HCT116 (cell line): ENCODE measurements around the gene PHACTR1. TPM values are rescaled to one million over a fixed set of nuclear protein-coding genes. Genes with fewer than 3 reads are reported as not detected.

Experiments
- ATAC-seq: fragments of 200-7000 bp; cut with Tn5 transposase; 2 replicates; pipeline ENCODE4 v1.9.1; 2020; ENCODE audit warnings: mild to moderate bottlenecking, moderate library complexity
- BruUV-seq: library from RNA; stranded (reverse); fragments of 400-500 nt; replicated peaks from 2 replicates; lab custom pipeline; 2021; lab: Mats Ljungman, UMichigan
- CTCF ChIA-PET: fragments of 300-600 bp; sonication (Branson Sonifier 250); formaldehyde crosslinking; loops from one replicate; lab custom pipeline; 2021; ENCODE audit warnings: antibody characterized with exemption; lab: Charles Lee
- POLR2A ChIA-PET: fragments of 300-600, 350-600 bp; sonication (Branson Sonifier 250); formaldehyde crosslinking; loops from one replicate; lab custom pipeline; 2021; ENCODE audit warnings: antibody characterized with exemption; lab: Charles Lee
- RAD21 ChIA-PET, 2 experiments: fragments of 300-600 bp; sonication (Branson Sonifier 250); formaldehyde crosslinking; loops; one replicate each; lab custom pipeline; 2023; ENCODE audit warnings: low total read pairs in 2 of 2; ENCODE audit not compliant: uncharacterized antibody in 2 of 2, unreplicated experiment in 2 of 2, low non-redundant PET in 1 of 2; lab: Charles Lee
- DNase-seq: peaks from one replicate; pipeline ENCODE4 v3.0.0-alpha.2; 2010; ENCODE audit warnings: low read depth, low spot score
- H2AFZ ChIP-seq: fragments of 200-600 bp; shearing (Covaris generic), sonication (generic); 2 replicates; pipeline ENCODE4 v1.6.1; 2017; ENCODE audit warnings: low read depth, mixed run types, mixed read lengths, antibody characterized with exemption, low read length; ENCODE audit not compliant: poor library complexity, severe bottlenecking
- H3K27ac ChIP-seq: 2 replicates; pipeline ENCODE4 v1.5.1; 2012; ENCODE audit warnings: low read depth, low read length
- H3K27me3 ChIP-seq: fragments of 200-600 bp; sonication (generic); 2 replicates; pipeline ENCODE4 v1.6.1; 2016; ENCODE audit warnings: mixed run types, low read length, mixed read lengths; ENCODE audit not compliant: insufficient read depth
- H3K36me3 ChIP-seq, 2 experiments: fragments of 200-500 bp in 1 of 2; fragments of 200-600 bp in 1 of 2; sonication (Bioruptor generic) in 1 of 2; sonication (generic) in 1 of 2; 2 replicates each; pipeline versions ENCODE4 v1.5.1 to v1.6.1; 2014 to 2016; ENCODE audit warnings: low read length in 2 of 2, inconsistent platforms in 1 of 2, mixed read lengths in 1 of 2, mixed run types in 1 of 2; ENCODE audit not compliant: insufficient read depth in 2 of 2, control insufficient read depth in 1 of 2
- H3K4me1 ChIP-seq, 2 experiments: fragments of 200-600 bp in 1 of 2; sonication (generic) in 1 of 2; 2 replicates each; pipeline versions ENCODE4 v1.5.1 to v1.6.1; 2012 to 2017; ENCODE audit warnings: low read length in 2 of 2, inconsistent platforms in 1 of 2, mild to moderate bottlenecking in 1 of 2, mixed read lengths in 1 of 2, mixed run types in 1 of 2, moderate library complexity in 1 of 2; ENCODE audit not compliant: insufficient read depth in 2 of 2, control insufficient read depth in 1 of 2
- H3K4me2 ChIP-seq: fragments of 200-600 bp; sonication (generic); 2 replicates; pipeline ENCODE4 v1.6.1; 2017; ENCODE audit warnings: mixed run types, low read length, mixed read lengths
- H3K4me3 ChIP-seq, 2 experiments: fragments of 200-600 bp in 1 of 2; sonication (generic) in 1 of 2; replicated peaks in 1 of 2; 2 replicates each; pipeline ENCODE4 v1.5.1; 2011 to 2016; ENCODE audit warnings: low read length in 2 of 2, control low read depth in 1 of 2, low read depth in 1 of 2, mild to moderate bottlenecking in 1 of 2, mixed read lengths in 1 of 2, mixed run types in 1 of 2
- H3K79me2 ChIP-seq: fragments of 200-600 bp; sonication (generic); 2 replicates; pipeline ENCODE4 v1.6.1; 2017; ENCODE audit warnings: mild to moderate bottlenecking, mixed run types, low read length, moderate library complexity, mixed read lengths; ENCODE audit not compliant: insufficient read depth
- H3K9ac ChIP-seq: fragments of 200-600 bp; sonication (generic); 2 replicates; pipeline ENCODE4 v1.6.1; 2016; ENCODE audit warnings: low read length, mixed read lengths
- H3K9me2 ChIP-seq: fragments of 200-600 bp; sonication (generic), shearing (Covaris generic); 2 replicates; pipeline ENCODE4 v1.6.1; 2017; ENCODE audit warnings: mixed run types, mild to moderate bottlenecking, moderate library complexity; ENCODE audit not compliant: insufficient read depth
- H3K9me3 ChIP-seq, 2 experiments: fragments of 200-500 bp in 1 of 2; fragments of 200-600 bp in 1 of 2; sonication (Bioruptor generic) in 1 of 2; sonication (generic) in 1 of 2; 2 replicates each; pipeline ENCODE4 v1.6.1; 2014 to 2017; ENCODE audit warnings: low read length in 2 of 2, mixed read lengths in 2 of 2, inconsistent platforms in 1 of 2, low read depth in 1 of 2, mild to moderate bottlenecking in 1 of 2, mixed run types in 1 of 2, moderate library complexity in 1 of 2; ENCODE audit not compliant: control insufficient read depth in 1 of 2, insufficient read depth in 1 of 2
- H4K20me1 ChIP-seq: fragments of 200-600 bp; sonication (generic), shearing (Covaris generic); 2 replicates; pipeline ENCODE4 v1.6.1; 2017; ENCODE audit warnings: mixed run types, mild to moderate bottlenecking, moderate library complexity; ENCODE audit not compliant: insufficient read depth
- CBX3 ChIP-seq: IDR thresholded peaks from 2 replicates; pipeline ENCODE4 v1.6.1; 2012; ENCODE audit warnings: low read depth
- CEBPB ChIP-seq: IDR thresholded peaks from 2 replicates; pipeline ENCODE4 v1.6.1; 2012; ENCODE audit warnings: low read depth
- EGR1 ChIP-seq: IDR thresholded peaks from 2 replicates; pipeline ENCODE4 v1.6.1; 2012; ENCODE audit warnings: low read depth
- ELF1 ChIP-seq: IDR thresholded peaks from 2 replicates; pipeline ENCODE4 v1.6.1; 2012; ENCODE audit warnings: low read depth, borderline replicate concordance
- EZH2 ChIP-seq: fragments of 200-600 bp; sonication (generic); IDR thresholded peaks from 2 replicates; pipeline ENCODE4 v1.6.1; 2017; ENCODE audit warnings: antibody characterized with exemption, mixed run types
- EZH2phosphoT487 ChIP-seq: fragments of 200-600 bp; IDR thresholded peaks from 2 replicates; pipeline ENCODE4 v1.6.1; 2018; ENCODE audit warnings: antibody characterized with exemption, borderline replicate concordance
- POLR2A ChIP-seq: IDR thresholded peaks from 2 replicates; pipeline ENCODE4 v1.7.0; 2011; ENCODE audit warnings: borderline replicate concordance; ENCODE audit not compliant: insufficient read depth, insufficient read length; ENCODE audit errors: extremely low read depth
- POLR2AphosphoS5 ChIP-seq: IDR thresholded peaks from 2 replicates; pipeline ENCODE4 v1.6.1; 2011; ENCODE audit warnings: mild to moderate bottlenecking, low read depth, low read length, moderate library complexity
- RAD21 ChIP-seq: IDR thresholded peaks from 2 replicates; pipeline ENCODE4 v1.6.1; 2012; ENCODE audit warnings: low read depth, mild to moderate bottlenecking
- SIN3A ChIP-seq: IDR thresholded peaks from 2 replicates; pipeline ENCODE4 v1.6.1; 2012; ENCODE audit warnings: low read depth
- SP1 ChIP-seq: IDR thresholded peaks from 2 replicates; pipeline ENCODE4 v1.6.1; 2012; ENCODE audit warnings: low read depth
- SRF ChIP-seq: IDR thresholded peaks from 2 replicates; pipeline ENCODE4 v1.6.1; 2012; ENCODE audit warnings: low read depth
- YY1 ChIP-seq: IDR thresholded peaks from 2 replicates; pipeline ENCODE4 v1.6.1; 2011; ENCODE audit warnings: low read length, low read depth, moderate library complexity, mild to moderate bottlenecking; ENCODE audit not compliant: insufficient replicate concordance; ENCODE audit errors: extremely low read depth
- ZFX ChIP-seq: fragments of 450-650 bp; IDR thresholded peaks from 2 replicates; pipeline ENCODE4 v1.6.1; 2017
- intact Hi-C: fragments of 100-400 bp; cut with micrococcal nuclease; formaldehyde crosslinking; loops from 2 replicates; pipeline ENCODE4 v1.10.0; 2022
- total RNA-seq: library from RNA; stranded (reverse); gene quantifications from one replicate; pipeline ENCODE4 v1.2.1, GENCODE V29; 2021; ENCODE audit not compliant: unreplicated experiment
- TF ChIP-seq, protein P1 (sequence below): IDR thresholded peaks from 2 replicates; pipeline ENCODE4 v1.6.1; 2012; ENCODE audit warnings: low read depth
- TF ChIP-seq, protein P2 (sequence below): IDR thresholded peaks from 2 replicates; pipeline ENCODE4 v1.6.1; 2011; ENCODE audit warnings: mild to moderate bottlenecking, low read length, moderate library complexity; ENCODE audit not compliant: insufficient replicate concordance; ENCODE audit errors: extremely low read depth
- TF ChIP-seq, protein P3 (sequence below): IDR thresholded peaks from 2 replicates; pipeline ENCODE4 v1.6.1; 2012
- TF ChIP-seq, protein P4 (sequence below), 3 experiments: fragments of 200-600 bp in 1 of 3; sonication (generic) in 1 of 3; IDR thresholded peaks in 2 of 3; conservative IDR thresholded peaks in 1 of 3; 2 replicates each; pipeline ENCODE4 v1.5.1; 2012 to 2017; ENCODE audit warnings: low read depth in 2 of 3, low read length in 2 of 3, antibody characterized with exemption in 1 of 3, borderline replicate concordance in 1 of 3, control low read depth in 1 of 3, mild to moderate bottlenecking in 1 of 3, mixed read lengths in 1 of 3, mixed run types in 1 of 3, moderate library complexity in 1 of 3; ENCODE audit not compliant: insufficient read depth in 1 of 3
- TF ChIP-seq, protein P5 (sequence below): IDR thresholded peaks from 2 replicates; pipeline ENCODE4 v1.6.1; 2012

The PHACTR1 gene
- total RNA-seq, 1 experiment from 2014 or later: 0.17 TPM

DNA sequence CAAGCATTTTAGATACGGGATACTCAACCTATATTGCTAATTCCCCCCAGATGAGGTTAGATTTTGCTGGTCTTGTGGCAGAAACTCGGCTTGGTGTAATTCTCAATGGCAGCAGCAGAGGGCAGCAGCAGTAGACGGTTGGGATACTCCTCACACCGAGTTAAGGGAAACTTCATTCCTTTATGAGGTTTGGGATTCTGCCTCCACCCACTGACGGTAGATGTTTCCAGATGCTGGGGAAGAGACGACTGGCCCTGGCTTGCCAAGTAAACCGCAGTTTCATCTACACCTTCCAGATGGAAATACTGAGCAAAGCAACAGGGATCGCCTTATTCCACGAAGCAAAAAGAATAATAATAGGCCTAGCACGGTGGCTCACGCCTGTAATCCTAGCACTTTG, 620.0 kb downstream of the PHACTR1 start:
- H3K4me3 ChIP-seq: no peak overlapping the region
- CTCF ChIA-PET: interaction anchor here (1.5 kb wide), 1 partner anchor 238 kb away, joined by 7 read pairs; the partner anchor contains the start of gene SIRT5
- POLR2A ChIA-PET: no interaction called here
- H3K9me3 ChIP-seq: no peaks in the 10 kb centered on the region
- H3K79me2 ChIP-seq: no peaks in the 10 kb centered on the region
- H3K4me1 ChIP-seq: peaks cover 0 to 9% of the 10 kb centered on the region in 2 experiments; a peak in 2 of 4 replicates
- intact Hi-C loops: loop anchor here (1.0 to 5.0 kb wide), 4 partner anchors 202 to 731 kb away; no protein-coding TSS in a partner anchor
- H3K9ac ChIP-seq: no peak overlapping the region
- H3K9me2 ChIP-seq: no peaks in the 10 kb centered on the region
- no peaks in the 10 kb centered on the region for H3K36me3 ChIP-seq
- RAD21 ChIA-PET: no interaction called here
- no peak overlapping the region for H3K27ac ChIP-seq
- ATAC-seq (peak; percentile 87), DNase-seq (peak; percentile 73)
- BruUV-seq: no TSS peak
- no peak overlapping the region for H3K4me2 ChIP-seq
- H3K27me3 ChIP-seq: no peaks in the 10 kb centered on the region
- no peaks in the 10 kb centered on the region for H4K20me1 ChIP-seq
- peak overlapping the region; percentile 65 for H2AFZ ChIP-seq
- TF ChIP-seq POLR2A (no peak), SIN3A (no peak), ZFX (no peak), CEBPB (no peak), CBX3 (no peak), ELF1 (no peak), EZH2phosphoT487 (no peak), RAD21 (peak; percentile 97), SRF (no peak), EZH2 (no peak), POLR2AphosphoS5 (0 out of 2 replicates have a peak, but pooled peaks have one; percentile 15), YY1 (no peak), EGR1 (no peak), SP1 (no peak)
- TF ChIP-seq, protein P1, sequence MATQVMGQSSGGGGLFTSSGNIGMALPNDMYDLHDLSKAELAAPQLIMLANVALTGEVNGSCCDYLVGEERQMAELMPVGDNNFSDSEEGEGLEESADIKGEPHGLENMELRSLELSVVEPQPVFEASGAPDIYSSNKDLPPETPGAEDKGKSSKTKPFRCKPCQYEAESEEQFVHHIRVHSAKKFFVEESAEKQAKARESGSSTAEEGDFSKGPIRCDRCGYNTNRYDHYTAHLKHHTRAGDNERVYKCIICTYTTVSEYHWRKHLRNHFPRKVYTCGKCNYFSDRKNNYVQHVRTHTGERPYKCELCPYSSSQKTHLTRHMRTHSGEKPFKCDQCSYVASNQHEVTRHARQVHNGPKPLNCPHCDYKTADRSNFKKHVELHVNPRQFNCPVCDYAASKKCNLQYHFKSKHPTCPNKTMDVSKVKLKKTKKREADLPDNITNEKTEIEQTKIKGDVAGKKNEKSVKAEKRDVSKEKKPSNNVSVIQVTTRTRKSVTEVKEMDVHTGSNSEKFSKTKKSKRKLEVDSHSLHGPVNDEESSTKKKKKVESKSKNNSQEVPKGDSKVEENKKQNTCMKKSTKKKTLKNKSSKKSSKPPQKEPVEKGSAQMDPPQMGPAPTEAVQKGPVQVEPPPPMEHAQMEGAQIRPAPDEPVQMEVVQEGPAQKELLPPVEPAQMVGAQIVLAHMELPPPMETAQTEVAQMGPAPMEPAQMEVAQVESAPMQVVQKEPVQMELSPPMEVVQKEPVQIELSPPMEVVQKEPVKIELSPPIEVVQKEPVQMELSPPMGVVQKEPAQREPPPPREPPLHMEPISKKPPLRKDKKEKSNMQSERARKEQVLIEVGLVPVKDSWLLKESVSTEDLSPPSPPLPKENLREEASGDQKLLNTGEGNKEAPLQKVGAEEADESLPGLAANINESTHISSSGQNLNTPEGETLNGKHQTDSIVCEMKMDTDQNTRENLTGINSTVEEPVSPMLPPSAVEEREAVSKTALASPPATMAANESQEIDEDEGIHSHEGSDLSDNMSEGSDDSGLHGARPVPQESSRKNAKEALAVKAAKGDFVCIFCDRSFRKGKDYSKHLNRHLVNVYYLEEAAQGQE: no peak
- TF ChIP-seq, protein P2, sequence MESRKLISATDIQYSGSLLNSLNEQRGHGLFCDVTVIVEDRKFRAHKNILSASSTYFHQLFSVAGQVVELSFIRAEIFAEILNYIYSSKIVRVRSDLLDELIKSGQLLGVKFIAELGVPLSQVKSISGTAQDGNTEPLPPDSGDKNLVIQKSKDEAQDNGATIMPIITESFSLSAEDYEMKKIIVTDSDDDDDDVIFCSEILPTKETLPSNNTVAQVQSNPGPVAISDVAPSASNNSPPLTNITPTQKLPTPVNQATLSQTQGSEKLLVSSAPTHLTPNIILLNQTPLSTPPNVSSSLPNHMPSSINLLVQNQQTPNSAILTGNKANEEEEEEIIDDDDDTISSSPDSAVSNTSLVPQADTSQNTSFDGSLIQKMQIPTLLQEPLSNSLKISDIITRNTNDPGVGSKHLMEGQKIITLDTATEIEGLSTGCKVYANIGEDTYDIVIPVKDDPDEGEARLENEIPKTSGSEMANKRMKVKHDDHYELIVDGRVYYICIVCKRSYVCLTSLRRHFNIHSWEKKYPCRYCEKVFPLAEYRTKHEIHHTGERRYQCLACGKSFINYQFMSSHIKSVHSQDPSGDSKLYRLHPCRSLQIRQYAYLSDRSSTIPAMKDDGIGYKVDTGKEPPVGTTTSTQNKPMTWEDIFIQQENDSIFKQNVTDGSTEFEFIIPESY: no peak
- TF ChIP-seq, protein P3, sequence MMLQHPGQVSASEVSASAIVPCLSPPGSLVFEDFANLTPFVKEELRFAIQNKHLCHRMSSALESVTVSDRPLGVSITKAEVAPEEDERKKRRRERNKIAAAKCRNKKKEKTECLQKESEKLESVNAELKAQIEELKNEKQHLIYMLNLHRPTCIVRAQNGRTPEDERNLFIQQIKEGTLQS: no peak
- TF ChIP-seq, protein P4, sequence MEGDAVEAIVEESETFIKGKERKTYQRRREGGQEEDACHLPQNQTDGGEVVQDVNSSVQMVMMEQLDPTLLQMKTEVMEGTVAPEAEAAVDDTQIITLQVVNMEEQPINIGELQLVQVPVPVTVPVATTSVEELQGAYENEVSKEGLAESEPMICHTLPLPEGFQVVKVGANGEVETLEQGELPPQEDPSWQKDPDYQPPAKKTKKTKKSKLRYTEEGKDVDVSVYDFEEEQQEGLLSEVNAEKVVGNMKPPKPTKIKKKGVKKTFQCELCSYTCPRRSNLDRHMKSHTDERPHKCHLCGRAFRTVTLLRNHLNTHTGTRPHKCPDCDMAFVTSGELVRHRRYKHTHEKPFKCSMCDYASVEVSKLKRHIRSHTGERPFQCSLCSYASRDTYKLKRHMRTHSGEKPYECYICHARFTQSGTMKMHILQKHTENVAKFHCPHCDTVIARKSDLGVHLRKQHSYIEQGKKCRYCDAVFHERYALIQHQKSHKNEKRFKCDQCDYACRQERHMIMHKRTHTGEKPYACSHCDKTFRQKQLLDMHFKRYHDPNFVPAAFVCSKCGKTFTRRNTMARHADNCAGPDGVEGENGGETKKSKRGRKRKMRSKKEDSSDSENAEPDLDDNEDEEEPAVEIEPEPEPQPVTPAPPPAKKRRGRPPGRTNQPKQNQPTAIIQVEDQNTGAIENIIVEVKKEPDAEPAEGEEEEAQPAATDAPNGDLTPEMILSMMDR (IDR thresholded peaks at IDR 0.05 in 2 of 3, conservative IDR thresholded peaks at IDR 0.05 in 1 of 3; ENCODE audit: borderline replicate concordance in 1 of 3, insufficient read depth in 1 of 3, low read depth in 2 of 3, low read length in 2 of 3): peak; percentile 75 to 93 (median 88)
- TF ChIP-seq, protein P5, sequence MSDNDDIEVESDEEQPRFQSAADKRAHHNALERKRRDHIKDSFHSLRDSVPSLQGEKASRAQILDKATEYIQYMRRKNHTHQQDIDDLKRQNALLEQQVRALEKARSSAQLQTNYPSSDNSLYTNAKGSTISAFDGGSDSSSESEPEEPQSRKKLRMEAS: no peak
